ENCODE data around the gene TRO.

The TRO gene

GRCh38 chrX:54977387-54977786 lies 56.8 kb downstream of the TRO start:
- no peak for ATAC-seq
- no peak for TF ChIP-seq SNAI2 (CRISPR knock-in tag; IDR thresholded peaks at IDR 0.05)
- TF ChIP-seq RARB (CRISPR knock-in tag; IDR thresholded peaks at IDR 0.05), result no peak
- no peak for TF ChIP-seq PPARA (CRISPR knock-in tag; IDR thresholded peaks at IDR 0.05; ENCODE audit: borderline replicate concordance)

GRCh38 chrX:54978448-54978847 lies 57.8 kb downstream of the TRO start:
- no peak for ATAC-seq
- TF ChIP-seq TOX (CRISPR knock-in tag; IDR thresholded peaks at IDR 0.05; ENCODE audit: borderline replicate concordance), result no peak
- TF ChIP-seq SNAI2 (CRISPR knock-in tag; IDR thresholded peaks at IDR 0.05), result no peak
- TF ChIP-seq RARB (CRISPR knock-in tag; IDR thresholded peaks at IDR 0.05), result no peak
- TF ChIP-seq ZC3H10 (CRISPR knock-in tag; IDR thresholded peaks at IDR 0.05), result no peak
- TF ChIP-seq, protein P1, sequence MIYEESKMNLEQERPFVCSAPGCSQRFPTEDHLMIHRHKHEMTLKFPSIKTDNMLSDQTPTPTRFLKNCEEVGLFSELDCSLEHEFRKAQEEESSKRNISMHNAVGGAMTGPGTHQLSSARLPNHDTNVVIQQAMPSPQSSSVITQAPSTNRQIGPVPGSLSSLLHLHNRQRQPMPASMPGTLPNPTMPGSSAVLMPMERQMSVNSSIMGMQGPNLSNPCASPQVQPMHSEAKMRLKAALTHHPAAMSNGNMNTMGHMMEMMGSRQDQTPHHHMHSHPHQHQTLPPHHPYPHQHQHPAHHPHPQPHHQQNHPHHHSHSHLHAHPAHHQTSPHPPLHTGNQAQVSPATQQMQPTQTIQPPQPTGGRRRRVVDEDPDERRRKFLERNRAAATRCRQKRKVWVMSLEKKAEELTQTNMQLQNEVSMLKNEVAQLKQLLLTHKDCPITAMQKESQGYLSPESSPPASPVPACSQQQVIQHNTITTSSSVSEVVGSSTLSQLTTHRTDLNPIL (CRISPR knock-in tag; IDR thresholded peaks at IDR 0.05; ENCODE audit: low read depth), result 0 out of 2 replicates have a peak, but pooled peaks have one; percentile 24
- peak; percentile 71 for TF ChIP-seq ISL1 (CRISPR knock-in tag; IDR thresholded peaks at IDR 0.05)
- no peak for TF ChIP-seq ZNF565 (CRISPR knock-in tag; conservative IDR thresholded peaks at IDR 0.05; ENCODE audit: low read depth)
- TF ChIP-seq ZNF8 (CRISPR knock-in tag; IDR thresholded peaks at IDR 0.05), result no peak
- TF ChIP-seq CSRNP3 (CRISPR knock-in tag; IDR thresholded peaks at IDR 0.05), result no peak
- TF ChIP-seq, protein P2, sequence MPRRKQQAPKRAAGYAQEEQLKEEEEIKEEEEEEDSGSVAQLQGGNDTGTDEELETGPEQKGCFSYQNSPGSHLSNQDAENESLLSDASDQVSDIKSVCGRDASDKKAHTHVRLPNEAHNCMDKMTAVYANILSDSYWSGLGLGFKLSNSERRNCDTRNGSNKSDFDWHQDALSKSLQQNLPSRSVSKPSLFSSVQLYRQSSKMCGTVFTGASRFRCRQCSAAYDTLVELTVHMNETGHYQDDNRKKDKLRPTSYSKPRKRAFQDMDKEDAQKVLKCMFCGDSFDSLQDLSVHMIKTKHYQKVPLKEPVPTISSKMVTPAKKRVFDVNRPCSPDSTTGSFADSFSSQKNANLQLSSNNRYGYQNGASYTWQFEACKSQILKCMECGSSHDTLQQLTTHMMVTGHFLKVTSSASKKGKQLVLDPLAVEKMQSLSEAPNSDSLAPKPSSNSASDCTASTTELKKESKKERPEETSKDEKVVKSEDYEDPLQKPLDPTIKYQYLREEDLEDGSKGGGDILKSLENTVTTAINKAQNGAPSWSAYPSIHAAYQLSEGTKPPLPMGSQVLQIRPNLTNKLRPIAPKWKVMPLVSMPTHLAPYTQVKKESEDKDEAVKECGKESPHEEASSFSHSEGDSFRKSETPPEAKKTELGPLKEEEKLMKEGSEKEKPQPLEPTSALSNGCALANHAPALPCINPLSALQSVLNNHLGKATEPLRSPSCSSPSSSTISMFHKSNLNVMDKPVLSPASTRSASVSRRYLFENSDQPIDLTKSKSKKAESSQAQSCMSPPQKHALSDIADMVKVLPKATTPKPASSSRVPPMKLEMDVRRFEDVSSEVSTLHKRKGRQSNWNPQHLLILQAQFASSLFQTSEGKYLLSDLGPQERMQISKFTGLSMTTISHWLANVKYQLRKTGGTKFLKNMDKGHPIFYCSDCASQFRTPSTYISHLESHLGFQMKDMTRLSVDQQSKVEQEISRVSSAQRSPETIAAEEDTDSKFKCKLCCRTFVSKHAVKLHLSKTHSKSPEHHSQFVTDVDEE (CRISPR knock-in tag; IDR thresholded peaks at IDR 0.05), result no peak
- TF ChIP-seq ZFP3 (CRISPR knock-in tag; IDR thresholded peaks at IDR 0.05), result no peak
- TF ChIP-seq ARNTL (CRISPR knock-in tag; IDR thresholded peaks at IDR 0.05; ENCODE audit: borderline replicate concordance, low read depth), result no peak
- TF ChIP-seq GLIS3 (CRISPR knock-in tag; IDR thresholded peaks at IDR 0.05), result no peak
- TF ChIP-seq PATZ1 (CRISPR knock-in tag; IDR thresholded peaks at IDR 0.05; ENCODE audit: borderline replicate concordance), result no peak

DNA sequence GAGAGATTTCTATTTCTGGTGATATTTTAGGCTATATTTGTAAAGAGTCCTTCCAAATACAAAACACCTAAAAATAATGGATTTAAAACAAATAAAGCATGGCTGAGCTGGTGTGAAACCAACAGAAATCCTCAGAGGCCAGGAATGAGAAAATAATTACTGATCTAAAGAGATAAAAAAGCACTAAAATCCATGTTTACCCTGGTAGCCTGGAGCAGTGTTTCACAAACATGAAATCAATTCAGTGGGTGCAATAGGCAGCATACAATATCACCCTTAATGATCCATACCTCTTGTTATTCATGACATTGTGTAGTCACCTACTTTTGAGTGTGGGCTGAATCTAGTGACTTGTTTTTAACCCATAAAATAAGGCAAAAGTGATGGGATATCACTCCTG lies 58.8 kb downstream of the TRO start:
- TF ChIP-seq RARB (CRISPR knock-in tag; IDR thresholded peaks at IDR 0.05) (no peak), ISL1 (CRISPR knock-in tag; IDR thresholded peaks at IDR 0.05) (no peak), ZNF565 (CRISPR knock-in tag; conservative IDR thresholded peaks at IDR 0.05; ENCODE audit: low read depth) (no peak), PATZ1 (CRISPR knock-in tag; IDR thresholded peaks at IDR 0.05; ENCODE audit: borderline replicate concordance) (no peak), PPARA (CRISPR knock-in tag; IDR thresholded peaks at IDR 0.05; ENCODE audit: borderline replicate concordance) (no peak), SNAI2 (CRISPR knock-in tag; IDR thresholded peaks at IDR 0.05) (no peak), BACH2 (CRISPR knock-in tag; IDR thresholded peaks at IDR 0.05; ENCODE audit: borderline replicate concordance) (no peak), ZNF70 (CRISPR knock-in tag; IDR thresholded peaks at IDR 0.05) (no peak), ZC3H10 (CRISPR knock-in tag; IDR thresholded peaks at IDR 0.05) (no peak), CSDC2 (CRISPR knock-in tag; IDR thresholded peaks at IDR 0.05) (no peak), CSRNP3 (CRISPR knock-in tag; IDR thresholded peaks at IDR 0.05) (no peak), ZNF8 (CRISPR knock-in tag; IDR thresholded peaks at IDR 0.05) (no peak), TCF4 (CRISPR knock-in tag; IDR thresholded peaks at IDR 0.05; ENCODE audit: borderline replicate concordance) (no peak)
- TF ChIP-seq, protein P3, sequence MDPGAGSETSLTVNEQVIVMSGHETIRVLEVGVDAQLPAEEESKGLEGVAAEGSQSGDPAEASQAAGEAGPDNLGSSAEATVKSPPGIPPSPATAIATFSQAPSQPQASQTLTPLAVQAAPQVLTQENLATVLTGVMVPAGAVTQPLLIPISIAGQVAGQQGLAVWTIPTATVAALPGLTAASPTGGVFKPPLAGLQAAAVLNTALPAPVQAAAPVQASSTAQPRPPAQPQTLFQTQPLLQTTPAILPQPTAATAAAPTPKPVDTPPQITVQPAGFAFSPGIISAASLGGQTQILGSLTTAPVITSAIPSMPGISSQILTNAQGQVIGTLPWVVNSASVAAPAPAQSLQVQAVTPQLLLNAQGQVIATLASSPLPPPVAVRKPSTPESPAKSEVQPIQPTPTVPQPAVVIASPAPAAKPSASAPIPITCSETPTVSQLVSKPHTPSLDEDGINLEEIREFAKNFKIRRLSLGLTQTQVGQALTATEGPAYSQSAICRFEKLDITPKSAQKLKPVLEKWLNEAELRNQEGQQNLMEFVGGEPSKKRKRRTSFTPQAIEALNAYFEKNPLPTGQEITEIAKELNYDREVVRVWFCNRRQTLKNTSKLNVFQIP (CRISPR knock-in tag; IDR thresholded peaks at IDR 0.05; ENCODE audit: borderline replicate concordance, low read depth), result no peak
- TF ChIP-seq, protein P2 (CRISPR knock-in tag; IDR thresholded peaks at IDR 0.05), result no peak
- ATAC-seq, result no peak

Measured in SK-N-SH treated with all-trans-retinoic acid at 6 μM for 48 hours (cell line).